Ectodermal cell (in vitro differentiated cells): Measurements from ENCODE around the gene PURA. TPM values are rescaled to one million over a fixed set of nuclear protein-coding genes. Genes with fewer than 3 reads are reported as not detected.

Source experiments
- H3K27ac ChIP-seq: 2 replicates; pipeline ENCODE4 v1.7.0; 2013; ENCODE audit warnings: mild to moderate bottlenecking, low read depth, low read length; ENCODE audit not compliant: insufficient read depth, poor library complexity, severe bottlenecking
- H3K27me3 ChIP-seq: 2 replicates; pipeline ENCODE4 v1.7.0; 2013; ENCODE audit warnings: mild to moderate bottlenecking, low read length; ENCODE audit not compliant: insufficient read depth, control insufficient read depth, poor library complexity, severe bottlenecking
- H3K36me3 ChIP-seq: one replicate; pipeline ENCODE4 v1.7.0; 2013; ENCODE audit warnings: low read length; ENCODE audit not compliant: control insufficient read depth, insufficient read depth
- H3K4me1 ChIP-seq: one replicate; pipeline ENCODE4 v1.7.0; 2013; ENCODE audit warnings: low read length; ENCODE audit not compliant: control insufficient read depth, insufficient read depth
- H3K4me3 ChIP-seq: 2 replicates; pipeline ENCODE4 v1.7.0; 2013; ENCODE audit warnings: low read depth, low read length, control low read depth; ENCODE audit not compliant: insufficient read depth
- H3K9me3 ChIP-seq: 2 replicates; pipeline ENCODE4 v1.7.0; 2013; ENCODE audit warnings: mild to moderate bottlenecking, low read length, moderate library complexity; ENCODE audit not compliant: control insufficient read depth
- WGBS, 2 experiments: methylation state at CpG; one replicate each; pipeline ENCODE4 v1.1.7; 2013; ENCODE audit warnings: missing lambda C conversion rate in 2 of 2; 5-methylcytosine and 5-hydroxymethylcytosine counted together
- polyA plus RNA-seq, 4 experiments: library from polyadenylated mRNA; stranded (reverse); fragments of 50-300 nt; gene quantifications; one replicate each; pipeline ENCODE4 v1.2.3, GENCODE V29; 2013

The PURA gene
- polyA plus RNA-seq (2013, experiment 1 of 4): 2.2 TPM
- polyA plus RNA-seq (2013, experiment 2 of 4): 3.1 TPM
- 2.5 TPM for polyA plus RNA-seq (2013, experiment 3 of 4)
- polyA plus RNA-seq (2013, experiment 4 of 4): 2.4 TPM

DNA sequence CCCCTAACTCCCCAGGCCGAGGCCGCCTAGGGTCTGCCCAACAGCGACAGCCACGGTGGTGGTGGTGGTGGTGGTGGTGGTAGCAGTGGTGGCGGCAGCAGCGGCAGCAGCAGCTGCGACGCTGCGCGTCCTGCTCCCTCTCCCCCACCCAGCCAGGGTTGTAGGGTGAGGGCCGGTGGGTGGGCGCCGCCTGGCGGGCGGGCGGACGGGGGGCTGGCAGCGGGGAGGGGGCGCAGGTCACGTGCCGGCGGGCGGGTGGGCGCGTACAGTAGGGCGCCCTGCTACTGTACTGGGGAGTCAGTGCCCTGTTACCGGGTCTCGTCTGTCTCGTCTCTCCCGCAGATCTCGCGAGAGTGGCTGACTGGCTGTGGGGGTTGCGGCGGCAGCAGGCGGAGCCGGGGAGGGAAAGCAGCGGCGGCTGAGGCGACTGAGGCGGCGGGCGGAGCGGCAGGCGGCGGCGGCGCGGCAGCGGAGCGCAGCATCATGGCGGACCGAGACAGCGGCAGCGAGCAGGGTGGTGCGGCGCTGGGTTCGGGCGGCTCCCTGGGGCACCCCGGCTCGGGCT, at the start of gene PURA:
Gene PURA (plus strand): TSS at position 411 of the 565 bp plus-strand sequence. CDS start 73 bp downstream, at position 484.
- H3K36me3 ChIP-seq: no peaks in the 10 kb centered on the region
- peaks cover 91% of the 10 kb centered on the region for H3K27me3 ChIP-seq
- no peak within 1 kb of the TSS for H3K27ac ChIP-seq
- H3K4me3 ChIP-seq: peak within 1 kb of the TSS; percentile 73
- no peaks in the 10 kb centered on the region for H3K9me3 ChIP-seq
- 0% methylated on average over 56 to 59 of the region's 60 CpGs for WGBS, 2 experiments
- H3K4me1 ChIP-seq: peaks cover 9% of the 10 kb centered on the region

DNA sequence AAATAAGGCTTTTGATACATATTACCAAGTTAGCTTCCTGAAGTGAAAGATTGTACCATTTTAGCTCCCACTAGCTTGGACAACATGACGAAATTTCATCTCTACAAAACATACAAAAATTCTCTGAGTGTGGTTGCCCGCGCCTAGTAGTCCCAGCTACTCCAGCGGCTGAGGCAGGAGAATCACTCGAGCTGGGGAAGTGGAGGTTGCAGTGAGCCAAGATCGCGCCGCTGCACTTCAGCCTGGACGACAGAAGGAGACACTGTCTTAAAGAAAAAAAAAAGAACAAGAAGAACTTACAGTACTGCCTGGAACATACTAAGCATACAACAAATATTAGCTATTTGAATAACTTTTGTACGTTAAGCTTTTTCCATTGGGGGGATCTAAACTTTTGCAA, 41.1 kb upstream of the PURA start:
- Histone ChIP-seq H3K27ac (no peak overlapping the region), H3K36me3 (no peaks in the 10 kb centered on the region), H3K27me3 (peaks cover 27% of the 10 kb centered on the region), H3K4me3 (no peak overlapping the region), H3K4me1 (no peaks in the 10 kb centered on the region), H3K9me3 (no peaks in the 10 kb centered on the region)
- 48 to 58% methylated on average over 9 of the region's 10 CpGs for whole genome bisulfite sequencing, 2 experiments

DNA sequence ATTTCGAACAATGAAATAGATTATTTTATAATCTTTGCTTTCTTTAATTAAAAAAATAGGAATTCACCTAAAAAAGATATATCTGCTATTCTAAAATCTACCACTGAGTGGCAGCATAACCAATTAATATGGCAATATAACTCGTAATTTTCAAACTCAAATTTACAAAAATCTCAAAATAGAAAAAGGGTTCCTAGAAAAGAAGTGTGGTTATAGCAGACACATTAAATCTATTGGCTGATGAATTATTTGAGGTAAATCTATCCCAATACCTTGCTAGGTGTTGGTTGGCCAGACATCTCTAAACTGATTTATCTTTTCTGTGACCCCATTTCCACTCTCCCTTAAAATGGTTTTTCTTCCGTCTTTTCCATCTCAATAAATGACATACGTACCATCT, 40.6 kb upstream of the PURA start:
- Histone ChIP-seq H3K4me1 (no peaks in the 10 kb centered on the region), H3K27ac (no peak overlapping the region), H3K9me3 (no peaks in the 10 kb centered on the region), H3K27me3 (peaks cover 22% of the 10 kb centered on the region), H3K36me3 (no peaks in the 10 kb centered on the region), H3K4me3 (no peak overlapping the region)
- WGBS, 2 experiments: 23 to 50% methylated on average over 1 to 2 of the region's 4 CpGs

DNA sequence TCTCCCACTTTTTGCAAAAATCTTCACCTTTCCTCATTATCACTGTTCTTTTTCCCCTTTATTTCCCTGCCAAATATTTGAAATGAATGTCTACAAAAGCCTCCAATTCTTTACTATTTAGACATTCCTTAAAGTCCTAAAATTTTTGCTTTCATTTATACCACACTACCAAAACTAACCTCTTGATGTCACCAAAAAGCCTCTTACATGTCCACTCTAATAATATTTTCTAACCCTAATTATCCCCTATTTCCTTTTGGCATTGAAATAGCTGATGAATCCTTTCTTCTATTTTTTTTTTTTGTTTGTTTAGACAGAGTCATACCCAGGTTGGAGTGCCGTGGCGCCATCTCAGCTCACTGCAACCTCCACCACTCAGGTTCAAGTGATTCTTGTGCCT, 38.5 kb upstream of the PURA start:
- H3K9me3 ChIP-seq: no peaks in the 10 kb centered on the region
- no peaks in the 10 kb centered on the region for H3K4me1 ChIP-seq
- no peaks in the 10 kb centered on the region for H3K36me3 ChIP-seq
- no peak overlapping the region for H3K27ac ChIP-seq
- H3K4me3 ChIP-seq: no peak overlapping the region
- 66 to 83% methylated on average over 2 of the region's 2 CpGs for WGBS, 2 experiments
- peaks cover 11% of the 10 kb centered on the region for H3K27me3 ChIP-seq

DNA sequence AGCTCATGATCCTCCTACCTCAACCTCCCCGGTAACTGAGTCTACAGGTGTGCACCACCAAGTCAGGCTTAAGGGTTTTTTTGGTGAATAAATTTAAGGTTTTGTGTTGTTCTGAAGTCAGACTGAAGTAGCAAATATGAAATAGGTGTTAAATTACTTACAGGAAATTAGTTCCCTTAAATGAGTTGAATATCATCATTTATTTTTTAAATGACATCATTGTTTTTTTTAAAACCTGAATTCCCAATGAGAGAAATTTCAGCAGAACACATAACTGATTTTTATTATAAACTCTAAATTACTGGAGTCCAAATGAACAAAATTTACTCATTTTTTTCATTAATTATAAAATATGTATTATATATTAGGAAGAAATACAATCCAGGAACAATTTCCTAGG, 37.8 kb upstream of the PURA start:
- WGBS, 2 experiments: 93 to 100% methylated on average over 1 of the region's 1 CpG
- Histone ChIP-seq H3K27me3 (peaks cover 11% of the 10 kb centered on the region), H3K4me1 (no peaks in the 10 kb centered on the region), H3K4me3 (no peak overlapping the region), H3K36me3 (no peaks in the 10 kb centered on the region), H3K9me3 (no peaks in the 10 kb centered on the region), H3K27ac (no peak overlapping the region)

DNA sequence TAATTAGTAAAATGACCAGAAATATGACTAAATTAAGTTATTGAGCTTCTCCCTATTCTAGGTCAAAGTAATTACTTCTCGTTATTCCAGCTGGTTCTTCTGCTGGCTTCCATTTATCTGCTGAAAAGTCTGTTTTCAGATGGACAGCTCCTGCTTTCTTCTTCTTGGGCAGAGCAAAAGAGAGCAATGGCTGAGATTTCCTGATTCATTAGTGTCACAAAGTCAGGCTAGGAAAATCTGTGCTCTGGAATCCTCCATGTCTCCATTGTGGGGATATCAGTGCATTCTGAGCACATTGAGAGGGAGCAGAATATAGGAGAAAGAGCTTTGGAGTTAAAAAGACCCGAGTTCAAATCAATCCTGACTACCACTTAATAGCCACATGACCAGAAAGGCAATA, 37.1 kb upstream of the PURA start:
- 71 to 84% methylated on average over 1 to 2 of the region's 2 CpGs for WGBS, 2 experiments
- H3K36me3 ChIP-seq: no peaks in the 10 kb centered on the region
- no peaks in the 10 kb centered on the region for H3K4me1 ChIP-seq
- no peak overlapping the region for H3K27ac ChIP-seq
- no peaks in the 10 kb centered on the region for H3K9me3 ChIP-seq
- peaks cover 11% of the 10 kb centered on the region for H3K27me3 ChIP-seq
- no peak overlapping the region for H3K4me3 ChIP-seq

DNA sequence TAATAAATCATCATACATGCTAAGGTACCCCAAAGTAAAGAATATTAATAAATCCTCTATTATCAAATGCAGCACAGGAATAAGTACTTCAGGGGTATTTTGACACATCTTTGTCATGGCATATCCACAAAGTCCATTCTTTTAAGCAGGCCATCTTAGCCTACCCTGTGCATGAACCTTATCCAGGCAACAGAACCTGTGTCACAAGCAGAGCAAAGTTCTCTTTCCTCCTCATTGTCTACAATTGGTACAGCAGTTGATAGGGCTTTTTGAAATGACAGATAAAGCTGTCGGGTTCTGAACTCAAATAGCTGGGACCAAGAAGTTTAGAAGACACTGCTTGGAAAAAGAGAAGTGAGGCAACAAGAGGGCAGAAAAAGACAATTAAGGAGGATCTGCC, 30.8 kb upstream of the PURA start:
- no peaks in the 10 kb centered on the region for H3K4me1 ChIP-seq
- H3K9me3 ChIP-seq: no peaks in the 10 kb centered on the region
- no peak overlapping the region for H3K4me3 ChIP-seq
- H3K27me3 ChIP-seq: peaks cover 21% of the 10 kb centered on the region
- no peak overlapping the region for H3K27ac ChIP-seq
- H3K36me3 ChIP-seq: no peaks in the 10 kb centered on the region
- WGBS, 2 experiments: 87 to 94% methylated on average over 1 of the region's 1 CpG

DNA sequence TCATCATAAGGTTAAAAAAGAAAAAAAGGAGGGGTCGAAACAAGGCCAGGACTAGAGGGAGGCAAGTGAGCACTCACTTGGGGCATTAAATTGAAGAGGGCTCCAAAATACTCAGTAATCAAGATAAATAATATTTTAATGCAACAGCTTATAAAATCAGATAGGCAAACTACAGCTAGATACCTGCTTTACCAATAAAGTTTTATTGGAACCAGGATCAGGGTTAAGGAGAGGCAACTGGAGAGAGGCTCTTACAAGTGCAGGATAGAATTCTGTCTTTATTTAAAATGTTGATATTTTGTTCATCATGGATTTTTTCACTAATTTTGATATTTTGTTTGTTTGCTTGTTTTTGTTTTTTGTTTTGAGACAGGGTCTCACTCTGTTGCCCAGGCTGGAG, 30.3 kb upstream of the PURA start:
- Histone ChIP-seq H3K4me1 (no peaks in the 10 kb centered on the region), H3K36me3 (no peaks in the 10 kb centered on the region), H3K27ac (no peak overlapping the region), H3K4me3 (no peak overlapping the region), H3K9me3 (no peaks in the 10 kb centered on the region), H3K27me3 (peaks cover 21% of the 10 kb centered on the region)
- 83 to 100% methylated on average over 1 of the region's 1 CpG for WGBS, 2 experiments

DNA sequence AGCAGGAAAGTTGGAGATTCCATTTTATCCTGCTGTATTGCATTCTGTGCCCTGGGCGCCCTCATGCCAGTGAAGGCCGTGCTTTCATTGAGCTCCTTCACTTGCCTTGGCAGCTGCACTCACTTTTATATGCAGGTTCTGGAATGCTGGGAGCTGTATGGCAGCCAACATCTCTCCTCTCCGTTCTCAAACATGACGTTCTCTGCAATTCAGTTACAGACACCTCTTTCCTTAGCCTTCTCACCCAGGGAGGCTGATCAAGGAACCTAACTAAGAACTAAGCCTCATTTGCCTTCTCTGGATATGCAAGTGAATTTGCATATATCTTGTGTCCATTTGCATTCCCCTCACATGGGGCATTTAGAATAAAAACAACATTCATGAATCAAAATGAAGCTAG, 29.4 kb upstream of the PURA start:
- H3K4me1 ChIP-seq: no peaks in the 10 kb centered on the region
- H3K27me3 ChIP-seq: peaks cover 21% of the 10 kb centered on the region
- H3K9me3 ChIP-seq: no peaks in the 10 kb centered on the region
- no peak overlapping the region for H3K27ac ChIP-seq
- no peak overlapping the region for H3K4me3 ChIP-seq
- no peaks in the 10 kb centered on the region for H3K36me3 ChIP-seq
- 59 to 63% methylated on average over 4 of the region's 4 CpGs for WGBS, 2 experiments

DNA sequence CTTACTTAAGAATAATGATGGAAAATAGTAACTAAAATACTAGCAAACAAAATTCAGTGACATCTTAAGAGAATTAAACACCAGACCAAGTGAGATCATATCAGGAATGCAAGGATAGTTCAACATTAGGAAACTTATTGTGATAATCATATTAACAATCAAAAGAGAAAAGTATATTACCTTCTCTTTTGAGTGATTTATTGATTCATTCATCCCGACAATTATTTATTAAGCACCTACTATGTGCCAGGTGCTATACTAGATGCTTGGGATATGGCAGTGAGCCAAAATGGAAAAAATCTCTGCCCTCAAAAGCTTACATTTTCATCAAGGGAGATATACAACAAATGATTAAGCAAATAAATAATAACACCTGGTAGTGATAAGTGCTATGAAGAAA, 23.7 kb upstream of the PURA start:
- Histone ChIP-seq H3K36me3 (no peaks in the 10 kb centered on the region), H3K9me3 (no peaks in the 10 kb centered on the region), H3K4me3 (no peak overlapping the region), H3K27ac (no peak overlapping the region), H3K4me1 (no peaks in the 10 kb centered on the region), H3K27me3 (peaks cover 10% of the 10 kb centered on the region)
- 100% methylated on average over 1 of the region's 1 CpG; no CpG with 5 or more reads in 1 of the 2 experiments for WGBS, 2 experiments
